Measurements from ENCODE around the gene CACNA2D3. TPM values are rescaled to one million over a fixed set of nuclear protein-coding genes. Genes with fewer than 3 reads are reported as not detected.

CACNA2D3 gene
- total RNA-seq, 1 experiment from 2014 or later, result 0.59 TPM

GRCh38 chr3:54591157-54591556 lies 468.8 kb downstream of the CACNA2D3 start:
- ChIA-PET POLR2A (ENCODE audit: unreplicated experiment) (no interaction called here), CTCF (no interaction called here)
- H3K79me2 ChIP-seq (ENCODE audit: low read depth), result no peaks in the 10 kb centered on the region
- no peak for DNase-seq
- no peaks in the 10 kb centered on the region for H3K36me3 ChIP-seq (ENCODE audit: low read depth)
- no peaks in the 10 kb centered on the region for H3F3A ChIP-seq (ENCODE audit: insufficient read depth, low read depth)
- no peak overlapping the region for H3K4me3 ChIP-seq
- H3K4me1 ChIP-seq (replicated peaks; ENCODE audit: insufficient read depth), result no peaks in the 10 kb centered on the region
- no peak overlapping the region for H3K4me2 ChIP-seq
- BruUV-seq (replicated peaks), result no TSS peak
- peaks cover 4% of the 10 kb centered on the region; the same call in 1 of the 2 replicates for H3K27me3 ChIP-seq (ENCODE audit: insufficient read depth, low read depth)
- H2AFZ ChIP-seq, result no peak overlapping the region
- TF ChIP-seq, protein P1, sequence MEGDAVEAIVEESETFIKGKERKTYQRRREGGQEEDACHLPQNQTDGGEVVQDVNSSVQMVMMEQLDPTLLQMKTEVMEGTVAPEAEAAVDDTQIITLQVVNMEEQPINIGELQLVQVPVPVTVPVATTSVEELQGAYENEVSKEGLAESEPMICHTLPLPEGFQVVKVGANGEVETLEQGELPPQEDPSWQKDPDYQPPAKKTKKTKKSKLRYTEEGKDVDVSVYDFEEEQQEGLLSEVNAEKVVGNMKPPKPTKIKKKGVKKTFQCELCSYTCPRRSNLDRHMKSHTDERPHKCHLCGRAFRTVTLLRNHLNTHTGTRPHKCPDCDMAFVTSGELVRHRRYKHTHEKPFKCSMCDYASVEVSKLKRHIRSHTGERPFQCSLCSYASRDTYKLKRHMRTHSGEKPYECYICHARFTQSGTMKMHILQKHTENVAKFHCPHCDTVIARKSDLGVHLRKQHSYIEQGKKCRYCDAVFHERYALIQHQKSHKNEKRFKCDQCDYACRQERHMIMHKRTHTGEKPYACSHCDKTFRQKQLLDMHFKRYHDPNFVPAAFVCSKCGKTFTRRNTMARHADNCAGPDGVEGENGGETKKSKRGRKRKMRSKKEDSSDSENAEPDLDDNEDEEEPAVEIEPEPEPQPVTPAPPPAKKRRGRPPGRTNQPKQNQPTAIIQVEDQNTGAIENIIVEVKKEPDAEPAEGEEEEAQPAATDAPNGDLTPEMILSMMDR (conservative IDR thresholded peaks at IDR 0.05), result no peak
- TF ChIP-seq EZH2 (IDR thresholded peaks at IDR 0.05; ENCODE audit: low read depth), result no peak
- no peaks in the 10 kb centered on the region for H3K9me2 ChIP-seq (ENCODE audit: insufficient read depth)
- H4K20me1 ChIP-seq (ENCODE audit: insufficient read depth), result no peaks in the 10 kb centered on the region
- no peak overlapping the region for H3K27ac ChIP-seq
- intact Hi-C loops (cut with micrococcal nuclease; ENCODE audit: unreplicated experiment), result no loop called here
- no peaks in the 10 kb centered on the region for H3K9me3 ChIP-seq (ENCODE audit: insufficient read depth, low read depth)

DNA sequence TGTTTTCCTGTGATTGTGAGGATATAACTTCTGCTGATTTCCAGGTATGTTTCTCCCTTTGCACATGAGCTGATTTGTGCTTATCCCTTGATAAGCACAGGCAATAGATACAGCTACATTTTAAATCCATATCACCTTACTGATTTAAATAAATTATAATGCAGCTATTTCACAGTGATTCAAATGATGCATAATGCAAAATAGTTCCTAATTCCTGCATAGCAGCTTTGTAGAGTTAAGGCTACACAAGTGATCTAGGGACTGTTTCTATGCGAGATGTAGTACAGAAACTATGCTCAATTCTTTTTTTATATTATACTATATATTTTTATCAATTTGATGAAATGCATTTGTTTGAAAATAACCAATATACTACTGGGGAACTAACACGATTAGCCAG lies 471.3 kb downstream of the CACNA2D3 start:
- POLR2A ChIA-PET (ENCODE audit: unreplicated experiment), result no interaction called here
- intact Hi-C loops (cut with micrococcal nuclease; ENCODE audit: unreplicated experiment), result no loop called here
- no peak overlapping the region for H3K4me2 ChIP-seq
- no peak overlapping the region for H3K27ac ChIP-seq
- H3K79me2 ChIP-seq (ENCODE audit: low read depth), result no peaks in the 10 kb centered on the region
- no peak overlapping the region for H3K4me3 ChIP-seq
- CTCF ChIA-PET, result no interaction called here
- H3K9me2 ChIP-seq (ENCODE audit: insufficient read depth), result no peaks in the 10 kb centered on the region
- no peaks in the 10 kb centered on the region for H3K9me3 ChIP-seq (ENCODE audit: insufficient read depth, low read depth)
- no peaks in the 10 kb centered on the region for H4K20me1 ChIP-seq (ENCODE audit: insufficient read depth)
- H3F3A ChIP-seq (ENCODE audit: insufficient read depth, low read depth), result no peaks in the 10 kb centered on the region
- no TSS peak for BruUV-seq (replicated peaks)
- H2AFZ ChIP-seq, result no peak overlapping the region
- no peaks in the 10 kb centered on the region for H3K36me3 ChIP-seq (ENCODE audit: low read depth)
- peaks cover 19% of the 10 kb centered on the region for H3K27me3 ChIP-seq (ENCODE audit: insufficient read depth, low read depth)
- no peak for TF ChIP-seq EZH2 (IDR thresholded peaks at IDR 0.05; ENCODE audit: low read depth)
- TF ChIP-seq, protein P1 (conservative IDR thresholded peaks at IDR 0.05), result no peak
- no peaks in the 10 kb centered on the region for H3K4me1 ChIP-seq (replicated peaks; ENCODE audit: insufficient read depth)
- DNase-seq, result no peak

- TF ChIP-seq, protein P1 (conservative IDR thresholded peaks at IDR 0.05), result no peak
- no peak for TF ChIP-seq EZH2 (IDR thresholded peaks at IDR 0.05; ENCODE audit: low read depth)
- Histone ChIP-seq H3K4me1 (replicated peaks; ENCODE audit: insufficient read depth) (no peaks in the 10 kb centered on the region), H3K79me2 (ENCODE audit: low read depth) (no peaks in the 10 kb centered on the region), H4K20me1 (ENCODE audit: insufficient read depth) (no peaks in the 10 kb centered on the region), H3K36me3 (ENCODE audit: low read depth) (no peaks in the 10 kb centered on the region), H3K27me3 (ENCODE audit: insufficient read depth, low read depth) (peaks cover 44% of the 10 kb centered on the region), H3K9me3 (ENCODE audit: insufficient read depth, low read depth) (no peaks in the 10 kb centered on the region), H2AFZ (no peak overlapping the region), H3F3A (ENCODE audit: insufficient read depth, low read depth) (no peaks in the 10 kb centered on the region), H3K4me3 (no peak overlapping the region), H3K27ac (no peak overlapping the region), H3K9me2 (ENCODE audit: insufficient read depth) (no peaks in the 10 kb centered on the region), H3K4me2 (no peak overlapping the region)
- POLR2A ChIA-PET (ENCODE audit: unreplicated experiment), result no interaction called here
- CTCF ChIA-PET, result no interaction called here
- intact Hi-C loops (cut with micrococcal nuclease; ENCODE audit: unreplicated experiment), result no loop called here
- no peak for DNase-seq
- no TSS peak for BruUV-seq (replicated peaks)
These were observed 473.7 kb downstream of the CACNA2D3 start for GRCh38 chr3:54596087-54596486.

All from PC-9 (cell line).